Left cardiac atrium (tissue), 4 donors: Measurements from ENCODE around the gene TMEM131L. TPM values are rescaled to one million over a fixed set of nuclear protein-coding genes. Genes with fewer than 3 reads are reported as not detected.
"Not testable (repeated sequence)": the region's sequence is repeated elsewhere in the genome, so short reads cannot be mapped to it uniquely, and the experiment has no call there.

Experiments used
- ATAC-seq, 2 donors: fragments of 200-7000 bp; cut with Tn5 transposase; one replicate each; pipeline ENCODE4 v1.9.1; 2020; ENCODE audit warnings: mild to moderate bottlenecking in 2 of 2, moderate library complexity in 2 of 2
- DNase-seq: peaks from one replicate; pipeline ENCODE4 v3.0.0-alpha.2; 2020
- intact Hi-C, 2 donors: fragments of 100-400 bp; cut with DNase I; formaldehyde crosslinking; loops; one replicate each; pipeline versions ENCODE4 v1.14.1 to v1.15.1; 2022 to 2023
- total RNA-seq, 2 donors: library from RNA; stranded (reverse); fragmentation: NEBNext Ultra II Directional; extraction: Animal tissue kit (Norgen Biotek cat#: 25700); gene quantifications; one replicate each; pipeline ENCODE4 v1.2.1, GENCODE V29; 2021
- donor health status: DM: no; HTN: yes; CAD: no.
- donor health status: DM: no; HTN: yes; CAD: no; lungs with severe emphysema.
- donor health status: DM: yes; HTN: yes; CAD: no.
- donor health status: Dilated cardiomyopathy.

Gene TMEM131L
- total RNA-seq, 2 donors from 2014 or later, result 8.1 to 13.1 TPM

GRCh38 chr4:153489856-153490558, 23.8 kb downstream of the TMEM131L start:
- ATAC-seq (no peak), DNase-seq (no peak)
- intact Hi-C loops, result no loop called here

GRCh38 chr4:153490985-153491483, 24.9 kb downstream of the TMEM131L start:
- no peak for ATAC-seq
- no peak for DNase-seq
- intact Hi-C loops, result no loop called here

- no peak for ATAC-seq
- intact Hi-C loops, result no loop called here
- DNase-seq, result no peak
Observed at GRCh38 chr4:153494562-153494961, 28.4 kb downstream of the TMEM131L start.

- no peak for ATAC-seq
- intact Hi-C loops, result loop anchor here in 1 of 2 donors (5.0 kb wide), 1 partner anchor 47 kb away; no protein-coding TSS in a partner anchor
- DNase-seq, result no peak
Observed at GRCh38 chr4:153495480-153496193, 29.5 kb downstream of the TMEM131L start.

GRCh38 chr4:153497091-153497531, 31.0 kb downstream of the TMEM131L start:
- ATAC-seq, result peak in 1 of 2 donors; percentile 58
- DNase-seq, result no peak
- intact Hi-C loops, result loop anchor here in 1 of 2 donors (5.0 kb wide), 1 partner anchor 45 kb away; no protein-coding TSS in a partner anchor

- DNase-seq (no peak), ATAC-seq (peak; percentile 67 to 79)
- intact Hi-C loops, result loop anchor here in 1 of 2 donors (5.0 kb wide), 1 partner anchor 44 kb away; no protein-coding TSS in a partner anchor
Observed at GRCh38 chr4:153497988-153498967, 32.1 kb downstream of the TMEM131L start.

GRCh38 chr4:153499005-153499404, 32.8 kb downstream of the TMEM131L start:
- ATAC-seq (peak; percentile 20 to 27), DNase-seq (no peak)
- intact Hi-C loops, result loop anchor here in 1 of 2 donors (5.0 kb wide), 1 partner anchor 43 kb away; no protein-coding TSS in a partner anchor

- ATAC-seq (no peak), DNase-seq (no peak)
- intact Hi-C loops, result no loop called here
Observed at GRCh38 chr4:153501578-153501977, 35.4 kb downstream of the TMEM131L start.

GRCh38 chr4:153502584-153502983, 36.4 kb downstream of the TMEM131L start:
- no peak for ATAC-seq
- DNase-seq, result no peak
- intact Hi-C loops, result no loop called here

GRCh38 chr4:153506341-153507309, 40.5 kb downstream of the TMEM131L start:
- DNase-seq (no peak), ATAC-seq (peak in 1 of 2 donors; percentile 31)
- intact Hi-C loops, result no loop called here

- DNase-seq (no peak), ATAC-seq (peak in 1 of 2 donors; percentile 17)
- intact Hi-C loops, result no loop called here
Observed at GRCh38 chr4:153507310-153508073, 41.3 kb downstream of the TMEM131L start.

- ATAC-seq, intact Hi-C loops, DNase-seq: not testable (repeated sequence)
Observed at GRCh38 chr4:153509212-153509611, 43.1 kb downstream of the TMEM131L start.

- DNase-seq (no peak), ATAC-seq (no peak)
- intact Hi-C loops, result no loop called here
Observed at GRCh38 chr4:153509724-153510123, 43.6 kb downstream of the TMEM131L start.

- intact Hi-C loops, result no loop called here
- DNase-seq (no peak), ATAC-seq (no peak)
Observed at GRCh38 chr4:153510252-153511001, 44.3 kb downstream of the TMEM131L start.

GRCh38 chr4:153511104-153511503, 44.9 kb downstream of the TMEM131L start:
- ATAC-seq, result no peak
- intact Hi-C loops, result no loop called here
- DNase-seq, result no peak

GRCh38 chr4:153512162-153512852, 46.1 kb downstream of the TMEM131L start:
- no peak for DNase-seq
- intact Hi-C loops, result no loop called here
- no peak for ATAC-seq
